H1 (cell line): ENCODE measurements around the gene INF2. TPM values are rescaled to one million over a fixed set of nuclear protein-coding genes. Genes with fewer than 3 reads are reported as not detected.

Experiments
- CHD7 ChIP-seq: fragments of 300-600 bp; sonication (generic); IDR thresholded peaks from 2 replicates; pipeline ENCODE4 v1.7.1; 2012; ENCODE audit warnings: low read length, moderate library complexity, mild to moderate bottlenecking, inconsistent platforms; ENCODE audit not compliant: insufficient replicate concordance
- FOSL1 ChIP-seq: IDR thresholded peaks from 2 replicates; pipeline ENCODE4 v1.6.1; 2011; ENCODE audit warnings: mild to moderate bottlenecking, low read depth, low read length, moderate library complexity; ENCODE audit not compliant: insufficient read depth
- KDM4A ChIP-seq: IDR thresholded peaks from one replicate; pipeline ENCODE4 v1.7.1; 2012; ENCODE audit warnings: low read depth, mild to moderate bottlenecking, moderate library complexity, low read length, inconsistent platforms; ENCODE audit not compliant: severe bottlenecking
- POLR2A ChIP-seq, 2 experiments: IDR thresholded peaks; 1 replicate in 1 of 2; 2 replicates in 1 of 2; pipeline ENCODE4 v1.6.1; 2011; ENCODE audit warnings: low read depth in 2 of 2, low read length in 2 of 2, mild to moderate bottlenecking in 2 of 2; ENCODE audit errors: control extremely low read depth in 1 of 2
- RNF2 ChIP-seq: fragments of 200-900, 300-1000 bp; sonication (generic); IDR thresholded peaks from 2 replicates; pipeline ENCODE4 v1.7.1; 2016; ENCODE audit warnings: borderline replicate concordance, low read depth, mild to moderate bottlenecking, antibody characterized with exemption, low read length; ENCODE audit not compliant: poor library complexity, severe bottlenecking; ENCODE audit errors: missing control alignments
- SIN3A ChIP-seq, 2 experiments: IDR thresholded peaks in 1 of 2; conservative IDR thresholded peaks in 1 of 2; 2 replicates each; pipeline ENCODE4 v1.6.1; 2011 to 2012; ENCODE audit warnings: low read length in 2 of 2, improper control_type of control experiment in 1 of 2, low read depth in 1 of 2, mild to moderate bottlenecking in 1 of 2
- SIX5 ChIP-seq: IDR thresholded peaks from 2 replicates; pipeline ENCODE4 v1.6.1; 2011; ENCODE audit warnings: mild to moderate bottlenecking, low read depth, low read length
- TAF1 ChIP-seq: IDR thresholded peaks from 2 replicates; pipeline ENCODE4 v1.6.1; 2011; ENCODE audit warnings: mild to moderate bottlenecking, low read depth, low read length
- TAF7 ChIP-seq: optimal IDR thresholded peaks from 2 replicates; pipeline ENCODE3; 2011; ENCODE audit warnings: low read depth, mild to moderate bottlenecking, inconsistent platforms, low read length, moderate library complexity, borderline replicate concordance
- polyA plus RNA-seq, 7 experiments: library from polyadenylated mRNA; depleted of rRNA in 3 of 7; stranded (reverse) in 5 of 7; unstranded in 2 of 7; fragments of >200 nt in 5 of 7; fragments of 200-250 nt in 2 of 7; gene quantifications; 1 replicate in 5 of 7; 2 replicates in 1 of 7; 4 replicates in 1 of 7; pipeline versions ENCODE4 v1.2.1 to v1.2.3, GENCODE V29; 2011 to 2013; ENCODE audit warnings: missing spikeins in 2 of 7, mixed read lengths in 2 of 7
- total RNA-seq: library from RNA; stranded (reverse); fragmentation: NEBNext Ultra II Directional; extraction: Animal tissue kit (Norgen Biotek cat#: 25700); gene quantifications from 2 replicates; pipeline ENCODE4 v1.2.1, GENCODE V29; 2021

INF2 gene
- total and polyA plus RNA-seq, 2 of the 8 experiments (the other 6 are each of a cell fraction or from before 2014, with no cell fraction given), result 29.1 to 59.5 TPM

- no peak for TF ChIP-seq CHD7
- peak; percentile 32 for TF ChIP-seq TAF7
- 0 out of 3 replicates have a peak, but pooled peaks of 1 of the 2 experiments have one; percentile 58 for TF ChIP-seq POLR2A (IDR thresholded peaks at IDR 0.05; ENCODE audit: control extremely low read depth in 1 of 2, low read depth in 2 of 2, low read length in 2 of 2)
- TF ChIP-seq TAF1, result peak; percentile 47
- no peak for TF ChIP-seq SIX5
- TF ChIP-seq SIN3A (conservative IDR thresholded peaks at IDR 0.05 in 1 of 2, IDR thresholded peaks at IDR 0.05 in 1 of 2; ENCODE audit: low read depth in 1 of 2, low read length in 2 of 2), result no peak
- TF ChIP-seq FOSL1, result no peak
- TF ChIP-seq RNF2, result no peak
- peak; percentile 82 for TF ChIP-seq KDM4A
Observed at GRCh38 chr14:104723651-104724406, 34.4 kb downstream of the INF2 start, which contains the start of gene ADSS1 (continued).
